GM12878 (cell line): ENCODE data around the gene PPP2R3B. TPM values are rescaled to one million over a fixed set of nuclear protein-coding genes. Genes with fewer than 3 reads are reported as not detected.

Experiments
- ATAC-seq: fragments of 200-7000 bp; cut with Tn5 transposase; 3 replicates; pipeline ENCODE4 v1.9.1; 2020; ENCODE audit warnings: mild to moderate bottlenecking, moderate library complexity
- BruUV-seq: library from RNA; stranded (reverse); fragments of 400-500 nt; replicated peaks from 2 replicates; lab custom pipeline; 2021; lab: Mats Ljungman, UMichigan
- CTCF ChIA-PET: fragments of 300-600 bp; sonication (Branson Sonifier 250); formaldehyde crosslinking; extraction: SDS; loops from one replicate; lab custom pipeline; 2021; ENCODE audit warnings: inconsistent platforms; lab: Yijun Ruan, JAX
- POLR2A ChIA-PET: fragments of 350-600 bp; formaldehyde crosslinking; extraction: SDS; loops from one replicate; lab custom pipeline; 2021; ENCODE audit warnings: inconsistent platforms; lab: Charles Lee
- RAD21 ChIA-PET: fragments of 300-600 bp; sonication (Branson Sonifier 250); formaldehyde crosslinking; loops from one replicate; lab custom pipeline; 2023; ENCODE audit warnings: antibody characterized with exemption; ENCODE audit not compliant: unreplicated experiment; lab: Charles Lee
- SMC1A ChIA-PET: fragments of 300-600 bp; sonication (Branson Sonifier 250); formaldehyde crosslinking; loops from one replicate; lab custom pipeline; 2023; ENCODE audit not compliant: unreplicated experiment, uncharacterized antibody; lab: Charles Lee
- DNase-seq: peaks from one replicate; pipeline ENCODE4 v3.0.0-alpha.2; 2011; ENCODE audit warnings: low read depth, low spot score
- FAIRE-seq: peaks from 3 replicates; lab custom pipeline; 2011; peaks lifted over from hg19 to GRCh38; lab: Jason Lieb, UNC
- H2AFZ ChIP-seq: 2 replicates; pipeline ENCODE4 v1.6.0; 2011; ENCODE audit warnings: low read depth, low read length, control low read depth; ENCODE audit not compliant: control insufficient read depth
- H3K27ac ChIP-seq: 2 replicates; pipeline ENCODE4 v1.5.1; 2011; ENCODE audit warnings: control low read depth; ENCODE audit not compliant: control insufficient read depth, insufficient read depth
- H3K27me3 ChIP-seq, 2 experiments: replicated peaks in 1 of 2; 2 replicates each; pipeline versions ENCODE4 v1.6.0 to v1.6.1; 2011; ENCODE audit warnings: low read length in 1 of 2; ENCODE audit not compliant: control insufficient read depth in 2 of 2, insufficient read depth in 2 of 2
- H3K36me3 ChIP-seq, 2 experiments: 2 replicates each; pipeline ENCODE4 v1.5.1; 2011; ENCODE audit warnings: low read length in 1 of 2; ENCODE audit not compliant: control insufficient read depth in 2 of 2, insufficient read depth in 2 of 2
- H3K4me1 ChIP-seq: 2 replicates; pipeline ENCODE4 v1.6.1; 2011; ENCODE audit warnings: mild to moderate bottlenecking, low read length, moderate library complexity, mixed read lengths; ENCODE audit not compliant: control insufficient read depth, insufficient read depth
- H3K4me2 ChIP-seq: 2 replicates; pipeline ENCODE4 v1.6.0; 2011; ENCODE audit warnings: control low read depth; ENCODE audit not compliant: control insufficient read depth, insufficient read depth
- H3K4me3 ChIP-seq: fragments of 200-600 bp; sonication (generic); 2 replicates; pipeline ENCODE4 v1.5.1; 2016
- H3K79me2 ChIP-seq: 2 replicates; pipeline ENCODE4 v1.6.0; 2011; ENCODE audit warnings: low read length; ENCODE audit not compliant: control insufficient read depth, insufficient read depth
- H3K9ac ChIP-seq: 2 replicates; pipeline ENCODE4 v1.8.0; 2011; ENCODE audit warnings: low read length, control low read depth, mixed read lengths; ENCODE audit not compliant: control insufficient read depth, insufficient read depth
- H3K9me3 ChIP-seq: replicated peaks from 3 replicates; pipeline ENCODE4 v1.5.1; 2011; ENCODE audit warnings: mild to moderate bottlenecking, low read length; ENCODE audit not compliant: control insufficient read depth, insufficient read depth
- H4K20me1 ChIP-seq: 2 replicates; pipeline ENCODE4 v1.6.0; 2011; ENCODE audit not compliant: control insufficient read depth, insufficient read depth
- ASH2L ChIP-seq: fragments of 300-600, 200-600 bp; sonication (generic); IDR thresholded peaks from 2 replicates; pipeline ENCODE4 v1.6.1; 2017; ENCODE audit warnings: low read depth, mild to moderate bottlenecking, borderline replicate concordance
- ATF7 ChIP-seq: fragments of 450-650 bp; IDR thresholded peaks from 2 replicates; pipeline ENCODE4 v1.6.1; 2016; ENCODE audit warnings: low read depth, mild to moderate bottlenecking
- BHLHE40 ChIP-seq, 2 experiments: fragments of 450-650 bp in 1 of 2; IDR thresholded peaks; 2 replicates each; pipeline ENCODE4 v1.6.1; 2011 to 2017; ENCODE audit warnings: low read depth in 2 of 2, borderline replicate concordance in 1 of 2, improper control_type of control experiment in 1 of 2, low read length in 1 of 2, mild to moderate bottlenecking in 1 of 2
- GABPA ChIP-seq: IDR thresholded peaks from 2 replicates; pipeline ENCODE4 v1.6.1; 2014; ENCODE audit warnings: antibody characterized with exemption, low read depth, mild to moderate bottlenecking, inconsistent platforms
- GATAD2B ChIP-seq: fragments of 450-650 bp; conservative IDR thresholded peaks from 2 replicates; pipeline ENCODE4 v1.6.1; 2017; ENCODE audit warnings: low read depth, mild to moderate bottlenecking, moderate library complexity
- HDAC6 ChIP-seq: fragments of 200-600 bp; sonication (generic); IDR thresholded peaks from one replicate; pipeline ENCODE4 v1.8.0; 2017; ENCODE audit warnings: antibody characterized with exemption; ENCODE audit not compliant: unreplicated experiment
- MTA2 ChIP-seq: fragments of 450-650 bp; IDR thresholded peaks from 2 replicates; pipeline ENCODE4 v1.6.1; 2016; ENCODE audit warnings: low read depth, mild to moderate bottlenecking, moderate library complexity
- PAX8 ChIP-seq: fragments of 450-650 bp; IDR thresholded peaks from 2 replicates; pipeline ENCODE4 v1.6.1; 2017; ENCODE audit warnings: mild to moderate bottlenecking, moderate library complexity
- RBBP5 ChIP-seq: fragments of 200-600 bp; sonication (generic); conservative IDR thresholded peaks from 2 replicates; pipeline ENCODE4 v1.6.1; 2016
- RELA ChIP-seq: fragments of 450-650 bp; IDR thresholded peaks from 2 replicates; pipeline ENCODE4 v1.8.0; 2014; ENCODE audit warnings: borderline replicate concordance; ENCODE audit not compliant: partially characterized antibody
- TBL1XR1 ChIP-seq: IDR thresholded peaks from 2 replicates; pipeline ENCODE4 v1.6.1; 2012; ENCODE audit warnings: low read depth, low read length, improper control_type of control experiment
- ZBED1 ChIP-seq: IDR thresholded peaks from 2 replicates; pipeline ENCODE4 v1.6.1; 2016; ENCODE audit warnings: borderline replicate concordance
- ZNF384 ChIP-seq: IDR thresholded peaks from 2 replicates; pipeline ENCODE4 v1.6.1; 2012; ENCODE audit warnings: low read depth, mild to moderate bottlenecking, low read length, improper control_type of control experiment, borderline replicate concordance
- ZNF592 ChIP-seq: fragments of 450-650 bp; IDR thresholded peaks from 2 replicates; pipeline ENCODE4 v1.6.1; 2017; ENCODE audit warnings: mild to moderate bottlenecking, moderate library complexity
- WGBS: methylation state at CpG from one replicate; pipeline ENCODE4 v1.1.6; 2016; ENCODE audit warnings: low lambda C conversion rate; ENCODE audit not compliant: insufficient replicate concordance, insufficient coverage; ENCODE audit errors: missing lambda C conversion rate; 5-methylcytosine and 5-hydroxymethylcytosine counted together
- in situ Hi-C: fragments of 300-500 bp; cut with MboI; formaldehyde crosslinking; loops from 9 replicates; pipeline ENCODE4 v1.14.3; 2018; ENCODE audit warnings: mixed read lengths
- intact Hi-C: fragments of 100-400 bp; cut with micrococcal nuclease; formaldehyde crosslinking; loops from one replicate; pipeline ENCODE4 v1.14.2; 2022; ENCODE audit not compliant: unreplicated experiment
- polyA plus RNA-seq, 11 experiments: library from polyadenylated mRNA; depleted of rRNA in 4 of 11; unstranded in 6 of 11; stranded (reverse) in 5 of 11; fragments of >200 nt; fragmentation: Nextera tagmentation in 4 of 11; fragmentation: Illumina TruSeq in 1 of 11; extraction: Ambion mirVana in 4 of 11; extraction: Trizol in 1 of 11; gene quantifications; 1 replicate in 1 of 11; 2 replicates in 10 of 11; pipeline versions ENCODE4 v1.2.1 to v1.2.3, GENCODE V29; 2011 to 2016; ENCODE audit warnings: inconsistent platforms in 2 of 11, missing spikeins in 2 of 11, low read depth in 1 of 11
- total RNA-seq, 4 experiments: library from RNA; depleted of rRNA in 3 of 4; stranded (reverse); fragments of >200 nt in 3 of 4; fragmentation: Illumina TruSeq in 1 of 4; extraction: Trizol in 1 of 4; gene quantifications; 2 replicates each; pipeline versions ENCODE4 v1.2.1 to v1.2.3, GENCODE V29; 2013 to 2021

PPP2R3B gene
- total and polyA plus RNA-seq, 10 of the 15 experiments (the other 5 are each of a cell fraction or from before 2014, with no cell fraction given): 0.11 to 34.3 (median 9.7) TPM; not detected in 1

GRCh38 chrX:350148-350533 lies 36.6 kb downstream of the PPP2R3B start:
- BruUV-seq: no TSS peak
- H3K4me1 ChIP-seq: no peaks in the 10 kb centered on the region
- H2AFZ ChIP-seq: no peak overlapping the region
- intact Hi-C loops (no loop called here), in situ Hi-C loops (no loop called here)
- ChIA-PET POLR2A (no interaction called here), RAD21 (no interaction called here), CTCF (no interaction called here), SMC1A (no interaction called here)
- no peaks in the 10 kb centered on the region for H3K79me2 ChIP-seq
- no peak overlapping the region for H3K4me3 ChIP-seq
- H3K36me3 ChIP-seq: no peaks in the 10 kb centered on the region
- ATAC-seq: no peak
- H3K27ac ChIP-seq: no peak overlapping the region
- H4K20me1 ChIP-seq: no peaks in the 10 kb centered on the region
- no peaks in the 10 kb centered on the region for H3K27me3 ChIP-seq
- WGBS: 95% methylated on average over 20 of the region's 20 CpGs
- H3K9ac ChIP-seq: no peak overlapping the region
- DNase-seq: no peak
- no peaks in the 10 kb centered on the region; the same call in 2 of the 3 replicates for H3K9me3 ChIP-seq
- TF ChIP-seq BHLHE40 (IDR thresholded peaks at IDR 0.05; ENCODE audit: borderline replicate concordance in 1 of 2, low read depth in 2 of 2, low read length in 1 of 2) (no peak), PAX8 (no peak), RBBP5 (no peak), ASH2L (no peak), ATF7 (no peak), ZNF592 (no peak), RELA (no peak), GABPA (no peak), ZBED1 (no peak), ZNF384 (no peak), MTA2 (no peak), TBL1XR1 (no peak), GATAD2B (no peak), HDAC6 (no peak)
- TF ChIP-seq, all 136 proteins: peak for 0
- FAIRE-seq: no peak
- no peak overlapping the region for H3K4me2 ChIP-seq
